HG02571 (cell line): ENCODE results near the gene UBAC2.

Source experiments
- ATAC-seq: cut with Tn5 transposase; IDR thresholded peaks from one replicate; pipeline ENCODE4 v1.9.1; 2021; ENCODE audit warnings: mild to moderate bottlenecking, moderate library complexity; ENCODE audit not compliant: unreplicated experiment

The UBAC2 gene

GRCh38 chr13:99329477-99329876 lies 128.8 kb downstream of the UBAC2 start:
- ATAC-seq: no peak

- no peak for ATAC-seq
Observed at GRCh38 chr13:99330942-99331341, 130.3 kb downstream of the UBAC2 start.

GRCh38 chr13:99331881-99332293 lies 131.2 kb downstream of the UBAC2 start:
- ATAC-seq: peak; percentile 87

GRCh38 chr13:99332456-99332855 lies 131.8 kb downstream of the UBAC2 start:
- ATAC-seq: no peak

GRCh38 chr13:99334221-99334620 lies 133.6 kb downstream of the UBAC2 start:
- no peak for ATAC-seq

DNA sequence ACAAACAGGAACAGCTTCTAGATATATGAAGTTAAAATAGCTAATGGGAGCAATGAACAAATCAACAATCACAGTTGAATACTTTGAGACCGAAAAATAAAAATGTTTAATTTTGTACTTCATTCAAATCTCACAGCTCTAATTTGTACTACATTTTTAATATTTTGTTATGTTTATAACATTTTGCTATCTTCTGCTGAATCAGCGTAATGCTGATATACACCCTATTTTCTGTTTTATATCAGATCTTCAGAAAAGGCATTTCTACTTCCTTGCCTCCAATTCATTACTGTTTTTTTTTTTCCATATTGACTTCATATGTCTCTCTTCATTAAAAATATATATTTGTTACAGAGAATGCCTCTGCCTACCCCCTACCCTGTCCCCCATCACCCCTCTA lies 134.4 kb downstream of the UBAC2 start:
- no peak for ATAC-seq

DNA sequence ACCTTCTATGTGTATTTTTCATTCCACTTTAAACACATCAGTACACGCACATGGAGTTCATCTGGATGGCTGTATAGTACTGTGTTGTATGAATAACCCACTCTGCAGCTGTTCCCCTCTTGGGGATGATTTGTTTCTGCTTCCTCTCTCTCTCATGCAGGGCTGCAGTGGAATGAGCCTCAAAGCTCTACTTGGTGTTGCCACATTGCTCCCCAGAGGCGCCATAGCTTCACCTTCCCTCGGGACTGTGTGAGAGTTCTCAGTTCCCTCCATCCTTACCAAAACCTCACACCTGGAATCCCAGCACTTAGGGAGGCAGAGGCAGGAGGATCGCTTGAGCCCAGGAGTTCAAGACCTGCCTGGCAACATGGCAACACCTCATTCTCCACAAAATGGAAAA lies 134.9 kb downstream of the UBAC2 start:
- ATAC-seq: peak; percentile 41

- ATAC-seq: no peak
Observed at GRCh38 chr13:99339230-99339721, 138.6 kb downstream of the UBAC2 start.

- ATAC-seq: no peak
Observed at GRCh38 chr13:99339736-99340397, 139.2 kb downstream of the UBAC2 start.

- no peak for ATAC-seq
Observed at GRCh38 chr13:99340638-99341037, 140.0 kb downstream of the UBAC2 start.

GRCh38 chr13:99341969-99342722 lies 141.5 kb downstream of the UBAC2 start:
- no peak for ATAC-seq

GRCh38 chr13:99342723-99343315 lies 142.2 kb downstream of the UBAC2 start:
- no peak for ATAC-seq

DNA sequence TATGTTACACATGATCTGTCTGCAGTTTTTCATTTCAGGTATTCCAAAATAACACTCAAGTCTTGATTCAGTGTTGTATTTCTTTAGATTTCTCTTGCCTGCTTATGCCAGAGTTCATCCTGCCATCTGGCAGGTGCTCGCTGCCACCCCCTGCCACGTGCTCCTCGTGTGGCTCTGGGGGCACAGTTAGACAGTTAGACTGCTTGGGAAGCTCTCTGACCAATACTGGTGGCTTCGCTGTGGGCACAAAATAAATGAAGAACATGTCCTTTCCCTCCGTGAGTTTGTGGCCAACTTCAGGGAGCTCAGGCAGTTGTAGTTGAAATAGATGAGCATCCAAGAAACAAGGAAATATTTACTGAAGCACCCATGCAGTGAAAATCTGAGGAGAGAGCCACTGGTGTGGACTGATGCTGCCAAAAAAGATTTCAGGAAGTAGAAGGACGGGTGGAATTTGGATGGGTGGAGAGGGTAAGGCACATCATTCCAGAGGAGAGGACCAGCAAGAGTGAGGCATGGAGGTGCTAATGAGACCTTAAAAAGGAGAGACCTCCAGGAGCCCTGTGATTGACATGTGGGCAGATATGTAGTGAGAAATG lies 144.1 kb downstream of the UBAC2 start:
- ATAC-seq: no peak

- no peak for ATAC-seq
Observed at GRCh38 chr13:99345345-99345744, 144.7 kb downstream of the UBAC2 start.

DNA sequence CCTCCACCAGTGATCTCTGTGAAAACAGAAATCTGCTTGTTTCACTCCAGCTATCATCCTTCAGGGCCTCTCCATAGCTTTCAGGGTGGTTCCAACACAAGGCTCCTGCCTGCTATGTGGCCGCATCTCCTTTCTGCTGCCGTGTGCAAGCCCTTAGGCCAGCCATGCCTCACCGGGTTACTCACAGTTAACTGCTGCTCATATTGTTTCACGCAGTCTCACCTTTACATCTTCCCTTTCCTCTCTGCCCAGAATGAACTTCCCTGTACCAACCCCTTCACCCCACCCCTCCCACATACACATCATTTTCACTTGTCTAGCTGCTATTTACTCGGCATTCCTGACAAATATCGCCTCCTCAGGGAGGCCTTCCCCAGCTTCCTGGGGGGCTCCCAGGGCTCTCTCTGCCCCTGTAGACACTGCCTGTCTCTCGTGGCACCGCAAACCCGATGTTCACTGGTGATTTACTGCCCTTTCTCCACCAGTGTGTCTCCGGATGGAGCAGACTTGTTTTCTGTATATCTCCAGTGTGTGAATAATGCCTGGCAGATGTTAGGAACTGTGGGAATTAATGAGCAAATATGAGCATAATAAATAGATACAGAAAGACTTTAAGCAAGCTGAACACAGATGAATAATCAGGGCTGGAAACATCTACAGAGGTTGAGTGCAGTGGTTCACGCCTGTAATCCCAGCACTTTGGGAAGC lies 145.8 kb downstream of the UBAC2 start:
- ATAC-seq: no peak

- peak; percentile 3 for ATAC-seq
Observed at GRCh38 chr13:99347335-99347878, 146.8 kb downstream of the UBAC2 start.

DNA sequence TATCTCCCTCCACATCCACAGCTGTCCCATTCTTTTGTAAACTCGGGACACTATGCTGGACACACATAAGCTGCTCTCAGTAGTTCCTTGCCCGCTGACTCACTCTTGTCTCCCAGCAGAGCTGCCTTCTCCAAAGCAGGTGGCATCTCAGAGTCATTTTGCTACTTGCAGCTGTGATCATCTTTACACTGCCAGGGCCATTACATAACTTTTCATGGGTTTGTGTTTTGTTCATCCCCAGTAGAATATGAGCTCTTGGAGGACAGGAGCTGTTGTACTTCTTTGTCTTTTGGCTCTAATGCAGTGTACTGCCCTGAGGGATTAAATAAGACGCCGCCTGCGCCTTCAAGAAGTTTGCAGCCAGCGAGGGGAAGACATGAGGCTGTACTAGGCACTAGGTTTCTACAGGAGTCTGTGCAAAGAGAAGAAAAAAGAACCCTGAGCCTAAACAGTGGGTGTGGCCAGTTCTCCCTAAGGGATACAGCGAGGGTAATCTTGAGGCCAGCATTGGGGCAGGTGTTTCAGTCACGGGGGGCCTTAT lies 147.3 kb downstream of the UBAC2 start:
- peak; percentile 72 for ATAC-seq

GRCh38 chr13:99350191-99350590 lies 149.5 kb downstream of the UBAC2 start:
- ATAC-seq: no peak

DNA sequence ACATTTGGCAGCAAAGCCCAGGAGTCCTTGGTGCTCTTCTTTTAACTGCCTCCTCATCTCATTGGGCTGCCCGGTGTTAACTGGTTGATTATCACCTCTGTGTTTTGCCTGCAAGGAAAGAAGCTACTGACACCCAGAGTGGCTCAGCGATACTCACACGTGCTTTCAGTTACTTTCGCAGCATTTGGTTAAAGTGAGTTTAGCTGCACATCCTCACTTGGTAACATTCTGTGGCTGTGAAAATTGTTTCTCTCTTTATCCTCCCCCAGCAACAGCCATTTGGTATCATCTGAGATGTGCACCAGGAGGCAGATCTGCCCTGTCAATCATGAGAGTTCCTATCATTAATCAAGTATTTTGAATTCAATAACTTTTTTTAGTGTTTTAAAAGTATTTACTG lies 151.1 kb downstream of the UBAC2 start:
- no peak for ATAC-seq
